ENCODE measurements around the gene KCNC4.

- TF ChIP-seq, protein P1, sequence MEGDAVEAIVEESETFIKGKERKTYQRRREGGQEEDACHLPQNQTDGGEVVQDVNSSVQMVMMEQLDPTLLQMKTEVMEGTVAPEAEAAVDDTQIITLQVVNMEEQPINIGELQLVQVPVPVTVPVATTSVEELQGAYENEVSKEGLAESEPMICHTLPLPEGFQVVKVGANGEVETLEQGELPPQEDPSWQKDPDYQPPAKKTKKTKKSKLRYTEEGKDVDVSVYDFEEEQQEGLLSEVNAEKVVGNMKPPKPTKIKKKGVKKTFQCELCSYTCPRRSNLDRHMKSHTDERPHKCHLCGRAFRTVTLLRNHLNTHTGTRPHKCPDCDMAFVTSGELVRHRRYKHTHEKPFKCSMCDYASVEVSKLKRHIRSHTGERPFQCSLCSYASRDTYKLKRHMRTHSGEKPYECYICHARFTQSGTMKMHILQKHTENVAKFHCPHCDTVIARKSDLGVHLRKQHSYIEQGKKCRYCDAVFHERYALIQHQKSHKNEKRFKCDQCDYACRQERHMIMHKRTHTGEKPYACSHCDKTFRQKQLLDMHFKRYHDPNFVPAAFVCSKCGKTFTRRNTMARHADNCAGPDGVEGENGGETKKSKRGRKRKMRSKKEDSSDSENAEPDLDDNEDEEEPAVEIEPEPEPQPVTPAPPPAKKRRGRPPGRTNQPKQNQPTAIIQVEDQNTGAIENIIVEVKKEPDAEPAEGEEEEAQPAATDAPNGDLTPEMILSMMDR (IDR thresholded peaks at IDR 0.05) = no peak
- TF ChIP-seq POLR2AphosphoS5 (IDR thresholded peaks at IDR 0.05) = no peak
- TF ChIP-seq EP300 (IDR thresholded peaks at IDR 0.05) = no peak
- TF ChIP-seq POLR2A (IDR thresholded peaks at IDR 0.05) = no peak
Observed at GRCh38 chr1:110184446-110184845, 25.7 kb upstream of the KCNC4 start.

All from stomach (tissue), 4 donors.